Parathyroid adenoma (tissue), 2 donors: Measurements from ENCODE around the gene TOP3B.
A peak's percentile ranks its signal among the peaks of the same experiment; 100 is the strongest.

Experiments
- H2AFZ ChIP-seq: fragments of 300-600 bp; sonication (generic); one replicate; pipeline ENCODE4 v1.7.0; 2017; ENCODE audit warnings: antibody characterized with exemption, mild to moderate bottlenecking
- H3K27ac ChIP-seq: fragments of 300-600 bp; sonication (generic); one replicate; pipeline ENCODE4 v1.7.0; 2017
- H3K27me3 ChIP-seq: fragments of 300-600 bp; sonication (generic); one replicate; pipeline ENCODE4 v1.7.0; 2017; ENCODE audit warnings: low read length; ENCODE audit not compliant: control insufficient read depth, insufficient read depth
- H3K36me3 ChIP-seq: fragments of 300-600 bp; sonication (generic); one replicate; pipeline ENCODE4 v1.7.0; 2017; ENCODE audit warnings: low read length; ENCODE audit not compliant: control insufficient read depth, insufficient read depth
- H3K4me1 ChIP-seq: fragments of 300-600 bp; sonication (generic); one replicate; pipeline ENCODE4 v1.7.0; 2017; ENCODE audit warnings: control low read depth
- H3K4me2 ChIP-seq: fragments of 300-600 bp; sonication (generic); one replicate; pipeline ENCODE4 v1.7.0; 2017; ENCODE audit warnings: low read length
- H3K4me3 ChIP-seq: fragments of 300-600 bp; sonication (generic); one replicate; pipeline ENCODE4 v1.7.0; 2017; ENCODE audit warnings: low read depth, low read length
- H3K79me2 ChIP-seq: fragments of 300-600 bp; sonication (generic); one replicate; pipeline ENCODE4 v1.7.0; 2017; ENCODE audit warnings: control low read depth
- H3K9ac ChIP-seq: fragments of 300-600 bp; sonication (generic); one replicate; pipeline ENCODE4 v1.7.0; 2017; ENCODE audit warnings: mild to moderate bottlenecking
- H3K9me3 ChIP-seq: fragments of 300-600 bp; sonication (generic); one replicate; pipeline ENCODE4 v1.7.0; 2017; ENCODE audit warnings: low read length; ENCODE audit not compliant: control insufficient read depth
- CTCF ChIP-seq: fragments of 300-600 bp; sonication (generic); IDR thresholded peaks from one replicate; pipeline ENCODE4 v1.7.0; 2017; ENCODE audit warnings: antibody characterized with exemption, mild to moderate bottlenecking
- donor health status: primary hyperparathyroidism.

TOP3B gene

GRCh38 chr22:21974058-21974649, 8.4 kb downstream of the TOP3B start:
- H2AFZ ChIP-seq, result no peak overlapping the region
- H3K4me2 ChIP-seq, result no peak overlapping the region
- H3K9me3 ChIP-seq, result no peaks in the 10 kb centered on the region
- H3K36me3 ChIP-seq, result no peaks in the 10 kb centered on the region
- H3K27me3 ChIP-seq, result no peaks in the 10 kb centered on the region
- H3K4me3 ChIP-seq, result no peak overlapping the region
- H3K27ac ChIP-seq, result no peak overlapping the region
- no peaks in the 10 kb centered on the region for H3K4me1 ChIP-seq
- no peak overlapping the region for H3K9ac ChIP-seq
- peaks cover 2% of the 10 kb centered on the region for H3K79me2 ChIP-seq
- no peak for TF ChIP-seq CTCF

GRCh38 chr22:21972806-21973205, 9.8 kb downstream of the TOP3B start:
- H3K36me3 ChIP-seq, result no peaks in the 10 kb centered on the region

GRCh38 chr22:21972293-21972779, 10.3 kb downstream of the TOP3B start:
- Histone ChIP-seq H2AFZ (no peak overlapping the region), H3K4me2 (no peak overlapping the region)

More at GRCh38 chr22:21972806-21973205, 9.8 kb downstream of the TOP3B start:
- Histone ChIP-seq H3K4me2 (no peak overlapping the region), H3K4me3 (no peak overlapping the region), H3K9ac (no peak overlapping the region), H3K4me1 (no peaks in the 10 kb centered on the region), H3K79me2 (peaks cover 2% of the 10 kb centered on the region), H2AFZ (no peak overlapping the region), H3K9me3 (no peaks in the 10 kb centered on the region), H3K27me3 (no peaks in the 10 kb centered on the region), H3K27ac (no peak overlapping the region)
- no peak for TF ChIP-seq CTCF

GRCh38 chr22:21971858-21972275, 10.7 kb downstream of the TOP3B start:
- H3K9ac ChIP-seq, result no peak overlapping the region
- no peaks in the 10 kb centered on the region for H3K4me1 ChIP-seq
- H3K27me3 ChIP-seq, result no peaks in the 10 kb centered on the region
- H3K79me2 ChIP-seq, result peaks cover 2% of the 10 kb centered on the region
- no peak for TF ChIP-seq CTCF
- H3K27ac ChIP-seq, result no peak overlapping the region
- no peak overlapping the region for H2AFZ ChIP-seq
- no peaks in the 10 kb centered on the region for H3K9me3 ChIP-seq
- H3K4me2 ChIP-seq, result no peak overlapping the region
- H3K4me3 ChIP-seq, result no peak overlapping the region
- no peaks in the 10 kb centered on the region for H3K36me3 ChIP-seq

More at GRCh38 chr22:21972293-21972779, 10.3 kb downstream of the TOP3B start:
- no peaks in the 10 kb centered on the region for H3K9me3 ChIP-seq
- no peaks in the 10 kb centered on the region for H3K4me1 ChIP-seq
- H3K79me2 ChIP-seq, result peaks cover 2% of the 10 kb centered on the region
- H3K27me3 ChIP-seq, result no peaks in the 10 kb centered on the region
- TF ChIP-seq CTCF, result peak; percentile 41
- no peaks in the 10 kb centered on the region for H3K36me3 ChIP-seq
- no peak overlapping the region for H3K9ac ChIP-seq
- no peak overlapping the region for H3K4me3 ChIP-seq
- no peak overlapping the region for H3K27ac ChIP-seq
